Activated CD8-positive, alpha-beta memory T cell treated with anti-CD3 and anti-CD28 coated beads, Interleukin-2, amount 50 U/mL, for 24 hours (primary cell): ENCODE results near the gene FAM200B.

Experiments
- DNase-seq: peaks from one replicate; pipeline ENCODE4 v3.0.0-alpha.2; 2020; ENCODE audit errors: extremely low read depth

Gene FAM200B

GRCh38 chr4:15668566-15669435 is 12.8 kb upstream of the FAM200B start:
- DNase-seq, result no peak

- DNase-seq, result no peak
Measured at GRCh38 chr4:15670576-15670975, 11.1 kb upstream of the FAM200B start.

DNA sequence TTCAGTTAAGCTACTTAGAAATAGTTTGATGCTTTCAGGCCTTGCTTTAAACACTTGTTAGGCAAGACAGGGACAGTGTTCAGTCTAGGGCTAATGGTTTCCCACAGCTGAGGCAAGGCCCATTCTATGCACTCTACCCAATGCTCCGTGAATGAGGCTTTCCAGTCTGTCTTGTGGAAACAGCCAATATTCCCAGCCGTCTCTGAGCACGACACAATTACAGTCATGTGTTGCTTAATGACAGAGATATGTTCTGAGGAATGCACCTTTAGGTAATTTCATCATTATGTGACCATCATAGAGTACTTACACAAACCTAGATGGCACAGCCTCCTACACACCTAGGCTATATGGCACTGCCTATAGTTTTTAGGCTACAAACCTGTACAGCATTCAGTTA is 9.5 kb upstream of the FAM200B start:
- no peak for DNase-seq

DNA sequence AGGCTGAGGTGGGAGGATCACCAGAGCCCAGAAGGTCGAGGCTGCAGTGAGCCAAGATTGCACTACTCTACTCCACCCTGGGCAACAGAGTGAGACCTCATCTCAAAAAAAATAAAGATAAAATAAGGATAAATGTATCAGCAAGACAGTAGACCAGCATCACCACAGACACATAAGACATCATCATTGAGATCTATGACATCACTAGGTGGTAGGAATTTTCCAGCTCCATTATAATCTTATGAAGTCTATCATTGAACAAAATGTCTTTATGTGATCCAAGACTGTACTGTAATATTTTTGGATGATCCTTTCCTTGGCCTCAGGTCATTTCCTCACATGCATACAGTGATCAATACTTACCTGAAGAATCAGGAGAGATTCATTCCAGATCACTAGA is 8.3 kb upstream of the FAM200B start:
- DNase-seq, result no peak

DNA sequence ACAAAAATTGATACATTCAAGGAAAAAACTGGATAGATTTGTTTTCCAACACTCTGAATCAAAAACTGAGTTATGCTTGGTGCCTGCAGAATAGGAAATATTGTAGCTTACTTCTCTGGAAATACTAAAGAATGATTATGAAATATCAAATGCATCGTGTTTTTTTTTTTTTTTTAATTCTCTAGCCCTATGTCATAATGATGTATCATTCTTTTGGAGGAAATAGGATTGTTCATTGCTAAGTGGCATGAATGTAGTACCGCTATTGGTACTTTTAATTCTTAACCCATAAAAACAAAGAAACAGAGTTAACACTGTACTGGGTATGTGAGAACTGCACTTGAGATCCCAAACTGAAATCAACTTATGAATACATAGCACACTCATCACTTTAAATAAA is 7.6 kb upstream of the FAM200B start:
- no peak for DNase-seq

DNA sequence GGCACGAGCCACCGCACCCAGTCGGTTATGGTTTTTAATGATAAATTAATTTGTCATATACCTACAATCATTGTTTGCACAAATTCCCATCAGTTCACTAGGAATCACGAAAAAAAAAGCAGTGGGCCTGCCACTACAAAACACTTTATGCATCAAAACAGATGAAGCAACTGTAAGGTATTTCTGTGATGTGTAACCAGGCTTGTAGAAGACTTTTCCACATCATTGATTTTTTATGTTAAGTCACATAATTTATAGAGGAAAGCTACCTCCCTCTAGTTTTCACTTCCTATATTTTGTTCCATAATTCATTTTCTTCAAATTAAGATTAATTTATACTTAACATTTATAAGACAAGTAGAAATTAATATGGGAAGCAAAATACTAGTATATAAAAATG is 6.7 kb upstream of the FAM200B start:
- no peak for DNase-seq

DNA sequence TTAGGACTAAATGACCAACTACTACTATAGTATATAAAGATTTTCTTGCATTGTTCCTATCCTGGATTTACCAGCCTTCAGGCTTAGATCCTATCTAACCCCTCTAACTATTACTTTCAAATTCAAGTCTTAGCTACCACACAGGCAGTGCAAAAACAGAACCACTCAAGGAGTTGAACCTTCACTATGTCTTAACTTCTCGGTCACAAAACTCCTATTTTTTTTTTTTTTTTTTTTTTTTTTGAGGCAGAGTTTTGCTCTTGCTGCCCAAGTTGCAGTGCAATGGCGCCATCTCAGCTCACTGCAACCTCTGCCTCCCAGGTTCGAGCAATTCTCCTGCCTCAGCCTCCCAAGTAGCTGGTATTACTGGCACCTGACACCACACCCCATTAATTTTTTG is 6.3 kb upstream of the FAM200B start:
- no peak for DNase-seq

GRCh38 chr4:15676039-15676438 is 5.6 kb upstream of the FAM200B start:
- DNase-seq, result no peak

DNA sequence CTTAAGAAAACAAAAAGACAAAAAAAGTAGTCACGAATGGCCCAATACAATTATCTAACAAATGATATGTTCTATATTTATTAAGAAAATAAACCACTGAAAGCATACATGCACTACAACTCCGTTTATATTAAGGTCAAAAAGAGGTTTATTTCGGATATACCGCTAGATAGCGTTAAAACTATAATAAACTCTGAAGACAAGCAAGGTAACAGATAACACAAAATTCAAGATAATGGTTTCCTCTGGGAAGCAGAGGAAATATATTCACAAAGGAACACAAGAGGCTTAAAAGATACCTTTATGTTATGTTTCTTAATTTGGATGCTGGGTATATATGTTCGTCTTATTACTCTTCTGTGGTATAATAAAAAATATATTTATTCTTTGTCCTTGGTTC is 4.7 kb upstream of the FAM200B start:
- no peak for DNase-seq

GRCh38 chr4:15677507-15677988 is 4.1 kb upstream of the FAM200B start:
- no peak for DNase-seq

DNA sequence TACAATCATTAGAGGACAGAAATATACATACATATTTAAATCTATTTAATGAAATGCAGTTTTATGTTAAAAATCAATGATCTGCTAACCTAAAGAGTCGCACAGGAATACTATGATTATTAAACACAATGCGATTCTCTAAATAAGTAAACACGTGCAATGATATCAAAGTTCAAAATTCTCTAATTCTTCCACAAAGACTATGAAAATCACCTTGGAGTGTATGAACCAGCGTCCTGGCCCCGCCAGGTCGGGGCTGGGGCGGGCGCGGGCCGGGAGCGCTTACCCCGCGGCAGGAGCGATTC is 608 bp upstream of the FAM200B start:
- DNase-seq, result no peak

- no peak for DNase-seq
Measured at GRCh38 chr4:15682242-15683142, 865 bp downstream of the FAM200B start.

DNA sequence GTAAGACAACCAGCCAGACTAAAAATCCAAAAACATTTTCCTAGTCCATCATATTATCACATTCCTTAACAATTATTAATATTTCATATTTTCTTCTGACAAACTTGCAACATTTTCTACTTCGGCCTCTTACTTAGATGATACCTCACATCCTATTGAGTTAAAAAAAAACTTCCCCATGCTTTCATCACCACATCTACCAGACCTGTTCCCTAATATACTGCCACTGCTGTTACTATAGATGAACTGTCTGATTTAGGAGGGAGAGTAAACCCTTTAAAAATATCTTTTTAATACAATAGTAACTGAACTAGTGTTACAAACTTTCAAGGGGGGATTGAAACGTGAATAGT is 1.5 kb downstream of the FAM200B start:
- no peak for DNase-seq

DNA sequence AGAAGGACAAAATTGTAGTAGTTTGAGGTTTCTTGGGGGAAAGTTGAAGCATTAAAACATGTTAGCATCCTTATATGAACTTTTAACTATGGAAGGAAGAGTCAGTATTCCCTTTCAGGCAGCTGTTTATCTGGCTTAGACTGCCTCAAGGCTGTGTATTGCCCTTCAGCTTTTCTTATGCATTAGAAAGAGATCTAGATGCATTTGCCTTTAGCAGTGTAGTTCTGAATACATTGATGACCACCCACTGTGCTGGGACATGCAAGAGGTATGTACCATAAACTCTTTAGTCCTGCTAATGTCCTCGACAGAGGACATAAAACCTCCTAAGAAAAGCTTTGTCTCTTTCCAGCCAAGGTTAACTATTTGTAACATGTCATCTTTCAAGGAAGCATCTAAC is 2.9 kb downstream of the FAM200B start:
- DNase-seq, result no peak

DNA sequence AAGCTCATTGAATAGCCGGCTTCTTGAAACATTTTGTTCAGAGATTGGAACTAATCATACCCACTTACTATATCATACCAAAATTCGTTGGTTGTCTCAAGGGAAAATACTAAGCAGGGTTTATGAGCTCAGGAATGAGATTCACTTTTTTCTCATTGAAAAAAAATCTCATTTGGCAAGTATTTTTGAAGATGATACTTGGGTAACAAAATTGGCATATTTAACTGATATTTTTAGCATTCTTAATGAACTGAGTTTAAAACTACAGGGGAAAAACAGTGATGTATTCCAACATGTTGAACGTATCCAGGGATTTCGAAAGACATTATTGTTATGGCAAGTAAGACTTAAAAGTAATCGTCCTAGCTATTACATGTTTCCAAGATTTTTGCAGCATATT is 6.4 kb downstream of the FAM200B start:
- DNase-seq, result no peak

DNA sequence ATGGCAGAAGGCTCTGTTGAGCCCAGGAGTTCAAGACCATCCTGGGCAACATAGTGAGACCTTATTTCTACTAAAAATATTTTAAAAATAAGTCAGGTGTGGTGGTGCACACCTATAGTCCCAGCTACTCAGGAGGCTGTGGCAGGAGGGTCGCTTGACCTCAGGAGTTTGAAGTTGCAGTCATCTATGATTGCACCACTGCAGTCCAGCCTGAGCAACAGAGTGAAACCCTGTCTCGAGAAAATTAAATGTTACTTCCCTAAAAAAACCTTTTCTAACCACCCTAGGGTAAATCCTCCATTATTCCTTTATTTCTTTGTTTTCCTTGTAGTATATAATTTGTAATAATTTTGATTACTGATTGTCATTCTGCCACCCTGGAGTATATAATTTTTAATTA is 7.9 kb downstream of the FAM200B start:
- no peak for DNase-seq

GRCh38 chr4:15690020-15690809 is 8.6 kb downstream of the FAM200B start:
- DNase-seq, result no peak

DNA sequence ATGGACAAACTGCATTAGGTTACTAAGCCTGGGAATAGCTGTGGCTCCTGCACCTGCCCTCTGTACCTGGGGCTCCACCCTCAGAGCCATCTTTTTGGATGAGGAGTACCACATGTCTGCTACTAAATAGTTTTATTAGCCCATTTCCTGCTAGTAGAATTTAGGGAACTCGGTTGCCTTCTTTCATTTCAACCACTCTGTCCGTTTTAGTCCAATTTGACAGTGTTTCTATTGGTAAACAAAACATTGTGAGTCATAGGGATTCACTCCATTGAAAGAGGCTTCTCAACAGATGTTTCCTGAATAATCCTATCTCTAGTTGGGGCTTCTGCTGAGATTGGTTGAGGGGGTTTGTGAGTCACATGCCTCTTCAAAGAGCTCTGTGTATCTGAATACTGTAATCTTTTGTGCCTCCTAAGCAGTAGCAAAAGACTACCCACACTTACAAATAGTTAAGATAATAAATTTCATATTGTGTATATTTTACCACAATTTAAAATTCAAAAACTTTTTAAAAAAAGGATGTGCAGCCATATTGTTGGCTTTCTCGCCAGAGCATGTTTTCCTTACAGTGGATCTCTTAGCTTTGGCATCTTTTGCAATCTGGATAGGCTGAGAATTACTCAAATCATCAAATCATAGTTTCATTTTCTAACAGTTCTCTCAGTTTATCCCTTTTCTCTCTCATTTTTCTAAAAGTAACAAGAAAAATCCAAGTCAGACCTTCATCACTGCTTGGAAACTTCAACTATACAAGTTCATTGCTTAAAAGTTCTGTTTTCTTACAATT is 9.9 kb downstream of the FAM200B start:
- no peak for DNase-seq

DNA sequence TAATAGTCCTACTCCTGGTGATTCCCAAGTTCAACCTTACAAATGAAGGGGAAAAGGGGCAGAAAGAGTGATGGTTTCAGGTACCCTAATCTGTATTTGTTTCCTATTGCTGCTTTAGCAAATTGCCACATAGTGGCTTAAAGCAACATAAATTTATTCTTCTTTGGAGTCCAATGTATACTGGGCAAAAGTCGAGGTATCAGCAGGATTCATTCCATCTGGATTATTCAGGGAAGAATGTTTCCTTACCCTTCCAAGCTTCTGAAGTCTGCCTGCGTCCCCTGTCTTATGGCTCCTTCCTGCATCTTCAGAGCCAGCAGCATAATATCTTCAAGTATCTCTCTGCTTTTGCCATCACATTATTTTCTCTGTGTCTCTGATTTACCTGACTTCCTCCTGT is 11.0 kb downstream of the FAM200B start:
- no peak for DNase-seq

GRCh38 chr4:15694431-15694830 is 12.8 kb downstream of the FAM200B start:
- no peak for DNase-seq

DNA sequence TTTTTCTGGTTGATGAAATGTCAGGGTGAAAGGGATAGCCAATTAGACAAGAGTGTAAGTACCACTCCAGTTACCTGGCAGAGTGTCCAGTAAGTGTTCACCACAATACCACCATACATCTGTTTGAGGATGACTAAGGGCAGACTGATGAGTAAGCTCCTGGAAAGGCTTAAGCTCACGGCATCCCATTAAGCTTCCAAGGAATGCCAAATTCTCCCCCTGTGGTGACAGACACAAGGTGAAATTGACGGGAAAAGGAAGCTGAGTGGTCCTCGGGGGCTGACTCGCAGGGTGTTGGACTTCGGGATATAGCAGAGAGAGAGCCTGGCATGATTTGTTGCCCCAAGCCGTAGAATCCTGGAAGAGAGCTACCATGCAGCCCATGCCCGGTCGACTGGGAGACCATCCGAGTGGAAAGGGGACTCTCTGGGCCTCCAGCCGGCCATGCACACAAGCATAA is 13.6 kb downstream of the FAM200B start:
- DNase-seq, result no peak
